SK-N-SH treated with all-trans-retinoic acid at 6 μM for 48 hours (cell line): ENCODE results near the gene COX7B.

Experiments used
- BACH2 ChIP-seq: fragments of 250-450 bp; sonication (Bioruptor Pico); IDR thresholded peaks from 2 replicates; pipeline ENCODE4 v1.9.0; 2021; ENCODE audit warnings: mild to moderate bottlenecking, borderline replicate concordance
- PPARA ChIP-seq: fragments of 250-450 bp; sonication (Bioruptor Pico); IDR thresholded peaks from 2 replicates; pipeline ENCODE4 v1.5.0; 2020; ENCODE audit warnings: mild to moderate bottlenecking, borderline replicate concordance
- RARB ChIP-seq: fragments of 250-450 bp; sonication (Bioruptor Pico); IDR thresholded peaks from 2 replicates; pipeline ENCODE4 v1.8.0; 2021; ENCODE audit warnings: mild to moderate bottlenecking, moderate library complexity
- ZNF70 ChIP-seq: fragments of 450-650 bp; formaldehyde crosslinking; IDR thresholded peaks from 2 replicates; pipeline ENCODE4 v1.5.0; 2020; ENCODE audit warnings: mild to moderate bottlenecking, moderate library complexity

DNA sequence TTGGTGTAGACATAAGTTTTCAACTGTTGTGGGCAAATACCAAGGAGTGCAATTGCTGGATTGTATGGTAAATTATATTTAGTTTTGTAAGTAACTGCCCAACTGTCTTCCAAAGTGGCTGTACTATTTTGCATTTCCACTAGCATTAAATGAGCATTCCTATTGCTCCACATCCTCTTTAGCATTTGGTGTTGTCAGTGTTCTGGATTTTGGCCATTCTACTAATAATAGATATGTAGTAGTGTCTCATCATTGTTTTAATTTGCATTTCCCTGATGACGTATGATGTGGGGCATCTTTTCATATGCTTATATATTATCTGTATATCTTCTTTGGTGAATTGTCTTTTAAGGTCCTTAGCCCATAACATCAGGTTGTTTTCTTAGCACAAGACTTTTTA is 52.9 kb downstream of the COX7B start:
- TF ChIP-seq BACH2: no peak
- TF ChIP-seq PPARA (CRISPR knock-in tag): no peak
- TF ChIP-seq RARB (CRISPR knock-in tag): no peak
- TF ChIP-seq ZNF70 (CRISPR knock-in tag): no peak
